A549 (cell line): Measurements from ENCODE around the gene ZC3H18. TPM values are rescaled to one million over a fixed set of nuclear protein-coding genes. Genes with fewer than 3 reads are reported as not detected.

Experiments
- ATAC-seq, 2 experiments: fragments of 200-7000 bp in 1 of 2; fragments of >200 bp in 1 of 2; cut with Nextera tagmentation in 1 of 2; cut with Tn5 transposase in 1 of 2; 3 replicates each; pipeline versions ENCODE4 v1.8.0 to v1.9.1; 2018 to 2020; ENCODE audit warnings: mild to moderate bottlenecking in 1 of 2, moderate library complexity in 1 of 2
- CTCF ChIA-PET: fragments of 300-600 bp; sonication (Branson Sonifier 250); formaldehyde crosslinking; extraction: SDS; loops from one replicate; lab custom pipeline; 2021; ENCODE audit warnings: antibody characterized with exemption, inconsistent platforms; lab: Yijun Ruan, JAX
- POLR2A ChIA-PET: fragments of 350-600 bp; formaldehyde crosslinking; extraction: SDS; loops from one replicate; lab custom pipeline; 2021; ENCODE audit warnings: antibody characterized with exemption, inconsistent platforms; lab: Yijun Ruan, JAX
- DNase-seq, 2 experiments: peaks; one replicate each; pipeline versions ENCODE4 v3.0.0 to v3.0.0-alpha.2; 2011 to 2016; ENCODE audit warnings: low read depth in 1 of 2, low spot score in 1 of 2
- FAIRE-seq: peaks from 2 replicates; lab custom pipeline; 2011; peaks lifted over from hg19 to GRCh38; lab: Jason Lieb, UNC
- H3K27ac ChIP-seq, 2 experiments: fragments of >200 bp; sonication (Bioruptor Twin); formaldehyde crosslinking; 3 replicates each; pipeline ENCODE4 v1.5.1; 2016 to 2017
- H3K4me1 ChIP-seq: fragments of >200 bp; sonication (Bioruptor Twin); formaldehyde crosslinking; 3 replicates; pipeline ENCODE4 v1.6.1; 2016
- H3K4me2 ChIP-seq: fragments of >200 bp; sonication (Bioruptor Twin); formaldehyde crosslinking; 3 replicates; pipeline ENCODE4 v1.6.1; 2016
- H3K4me3 ChIP-seq: fragments of >200 bp; sonication (Bioruptor Twin); formaldehyde crosslinking; 3 replicates; pipeline ENCODE4 v1.5.1; 2016
- H3K9me3 ChIP-seq: fragments of >200 bp; sonication (Bioruptor Twin); formaldehyde crosslinking; 3 replicates; pipeline ENCODE4 v1.6.1; 2016
- CBX2 ChIP-seq: fragments of 200-600 bp; sonication (generic); IDR thresholded peaks from 2 replicates; pipeline ENCODE4 v1.6.1; 2016; ENCODE audit warnings: low read depth, mild to moderate bottlenecking, borderline replicate concordance
- CHD2 ChIP-seq: fragments of 150-350 bp; IDR thresholded peaks from 2 replicates; pipeline ENCODE4 v1.6.1; 2014; ENCODE audit warnings: low read length; ENCODE audit not compliant: partially characterized antibody
- CTCF ChIP-seq: fragments of >200 bp; sonication (Bioruptor Twin); formaldehyde crosslinking; IDR thresholded peaks from 3 replicates; pipeline ENCODE4 v1.5.1; 2016
- E2F6 ChIP-seq: IDR thresholded peaks from 2 replicates; pipeline ENCODE4 v1.6.1; 2012; ENCODE audit warnings: low read depth, borderline replicate concordance
- EHMT2 ChIP-seq: fragments of 200-600 bp; sonication (generic); IDR thresholded peaks from 2 replicates; pipeline ENCODE4 v1.6.1; 2016; ENCODE audit warnings: antibody characterized with exemption, low read depth, mild to moderate bottlenecking, moderate library complexity
- ELK1 ChIP-seq: fragments of 150-350 bp; IDR thresholded peaks from 2 replicates; pipeline ENCODE4 v1.6.1; 2014; ENCODE audit warnings: low read depth, mild to moderate bottlenecking, low read length
- FOSL2 ChIP-seq, 2 experiments: fragments of 450-650 bp in 1 of 2; fragments of >200 bp in 1 of 2; sonication (Bioruptor Twin) in 1 of 2; formaldehyde crosslinking; IDR thresholded peaks; 2 replicates each; pipeline versions ENCODE4 v1.5.0 to v1.6.1; 2016 to 2020; ENCODE audit warnings: mild to moderate bottlenecking in 1 of 2, moderate library complexity in 1 of 2
- FOXS1 ChIP-seq: fragments of 250-450 bp; sonication (Bioruptor Pico); IDR thresholded peaks from 2 replicates; pipeline ENCODE4 v1.5.0; 2020; ENCODE audit warnings: mild to moderate bottlenecking, moderate library complexity
- GATA3 ChIP-seq: IDR thresholded peaks from 2 replicates; pipeline ENCODE4 v1.6.1; 2012; ENCODE audit warnings: borderline replicate concordance
- HES2 ChIP-seq: fragments of >200 bp; sonication (Bioruptor Twin); formaldehyde crosslinking; IDR thresholded peaks from 2 replicates; pipeline ENCODE4 v1.6.1; 2016
- HEYL ChIP-seq: fragments of 250-450 bp; sonication (Bioruptor Pico); IDR thresholded peaks from 2 replicates; pipeline ENCODE4 v1.8.0; 2021; ENCODE audit warnings: mild to moderate bottlenecking, moderate library complexity
- HOXB5 ChIP-seq: fragments of 250-450 bp; sonication (Bioruptor Pico); IDR thresholded peaks from 2 replicates; pipeline ENCODE4 v1.5.0; 2020; ENCODE audit warnings: mild to moderate bottlenecking, moderate library complexity
- JUN ChIP-seq, 2 experiments: fragments of >200 bp; sonication (Bioruptor Twin); formaldehyde crosslinking; IDR thresholded peaks; 2 replicates in 1 of 2; 3 replicates in 1 of 2; pipeline ENCODE4 v1.6.1; 2016 to 2017
- KDM1A ChIP-seq: fragments of 200-600 bp; sonication (generic); IDR thresholded peaks from 2 replicates; pipeline ENCODE4 v1.6.1; 2016; ENCODE audit warnings: low read depth, mild to moderate bottlenecking
- MAZ ChIP-seq: fragments of 150-350 bp; IDR thresholded peaks from 2 replicates; pipeline ENCODE4 v1.6.1; 2014; ENCODE audit warnings: antibody characterized with exemption, low read depth, low read length, borderline replicate concordance
- NR3C1 ChIP-seq: fragments of >200 bp; sonication (Bioruptor Twin); formaldehyde crosslinking; IDR thresholded peaks from 3 replicates; pipeline ENCODE4 v1.6.1; 2017
- PBX3 ChIP-seq: IDR thresholded peaks from 2 replicates; pipeline ENCODE4 v1.6.1; 2012
- POLR2AphosphoS2 ChIP-seq: conservative IDR thresholded peaks from 2 replicates; pipeline ENCODE4 v1.6.1; 2012; ENCODE audit warnings: low read length, improper control_type of control experiment, inconsistent platforms
- RAD21 ChIP-seq, 2 experiments: fragments of >200 bp in 1 of 2; sonication (Bioruptor Twin) in 1 of 2; formaldehyde crosslinking in 1 of 2; IDR thresholded peaks in 1 of 2; conservative IDR thresholded peaks in 1 of 2; 2 replicates in 1 of 2; 3 replicates in 1 of 2; pipeline ENCODE4 v1.6.1; 2012 to 2018; ENCODE audit warnings: inconsistent platforms in 1 of 2
- RARB ChIP-seq: fragments of 250-450 bp; sonication (Bioruptor Pico); IDR thresholded peaks from 2 replicates; pipeline ENCODE4 v1.8.0; 2021; ENCODE audit warnings: mild to moderate bottlenecking, moderate library complexity
- RCOR1 ChIP-seq: fragments of 150-350 bp; IDR thresholded peaks from 2 replicates; pipeline ENCODE4 v1.6.1; 2014; ENCODE audit warnings: antibody characterized with exemption, low read length, low read depth
- RFX5 ChIP-seq: fragments of 450-650 bp; IDR thresholded peaks from 2 replicates; pipeline ENCODE4 v1.7.1; 2014; ENCODE audit warnings: antibody characterized with exemption, mild to moderate bottlenecking, moderate library complexity
- SMC3 ChIP-seq: fragments of >200 bp; sonication (Bioruptor Twin); formaldehyde crosslinking; IDR thresholded peaks from 3 replicates; pipeline ENCODE4 v1.6.1; 2018; ENCODE audit warnings: inconsistent platforms
- SREBF2 ChIP-seq: fragments of 450-650 bp; IDR thresholded peaks from 2 replicates; pipeline ENCODE4 v1.6.1; 2014; ENCODE audit warnings: mild to moderate bottlenecking, moderate library complexity
- TFCP2L1 ChIP-seq: fragments of 250-450 bp; sonication (Bioruptor Pico); IDR thresholded peaks from 2 replicates; pipeline ENCODE4 v1.5.0; 2021; ENCODE audit warnings: mild to moderate bottlenecking
- TP53 ChIP-seq: fragments of 250-450 bp; sonication (Bioruptor Pico); IDR thresholded peaks from 2 replicates; pipeline ENCODE4 v1.5.0; 2021; ENCODE audit warnings: mild to moderate bottlenecking, moderate library complexity
- USF2 ChIP-seq: fragments of 450-650 bp; IDR thresholded peaks from 2 replicates; pipeline ENCODE4 v1.6.1; 2014; ENCODE audit warnings: antibody characterized with exemption
- ZFP36 ChIP-seq: fragments of 450-650 bp; IDR thresholded peaks from 2 replicates; pipeline ENCODE4 v1.6.1; 2014; ENCODE audit warnings: borderline replicate concordance; ENCODE audit not compliant: partially characterized antibody
- ZNF302 ChIP-seq: fragments of 250-450 bp; sonication (Bioruptor Pico); IDR thresholded peaks from 2 replicates; pipeline ENCODE4 v1.9.0; 2021; ENCODE audit warnings: inconsistent platforms, mild to moderate bottlenecking, moderate library complexity
- WGBS: methylation state at CpG from one replicate; pipeline ENCODE4 v1.1.6; 2017; ENCODE audit errors: missing lambda C conversion rate; 5-methylcytosine and 5-hydroxymethylcytosine counted together
- polyA plus RNA-seq, 4 experiments: library from polyadenylated mRNA; depleted of rRNA in 3 of 4; stranded (reverse); fragments of >200 nt; fragmentation: RNase III in 1 of 4; extraction: RNeasy Plus Mini Kit Qiagen cat#74134 plus additional on column Dnase treatment in 1 of 4; gene quantifications; 2 replicates in 3 of 4; 3 replicates in 1 of 4; pipeline ENCODE4 v1.2.3, GENCODE V29; 2011 to 2017

ZC3H18 gene
- polyA plus RNA-seq, 2 of the 4 experiments (the other 2 are of a cell fraction) = 21.1 to 48.2 TPM

- H3K4me2 ChIP-seq = no peak overlapping the region
- no peak overlapping the region for H3K27ac ChIP-seq
- no peaks in the 10 kb centered on the region for H3K9me3 ChIP-seq
- no peaks in the 10 kb centered on the region for H3K4me1 ChIP-seq
- FAIRE-seq (no peak), DNase-seq (no peak), ATAC-seq (no peak)
- no peak overlapping the region for H3K4me3 ChIP-seq
- CTCF ChIA-PET = interaction anchor here (1.3 to 1.5 kb wide), 2 partner anchors 9 to 78 kb away, joined by 3 to 6 read pairs; no protein-coding TSS in a partner anchor
- TF ChIP-seq RCOR1 (no peak), ZFP36 (no peak), TFCP2L1 (no peak), CHD2 (no peak), HES2 (no peak), RAD21 (conservative IDR thresholded peaks at IDR 0.05 in 1 of 2, IDR thresholded peaks at IDR 0.05 in 1 of 2) (no peak), FOXS1 (no peak), PBX3 (no peak), FOSL2 (IDR thresholded peaks at IDR 0.05) (no peak), FOSL2 (CRISPR knock-in tag; IDR thresholded peaks at IDR 0.05) (no peak), RARB (CRISPR knock-in tag) (no peak), TP53 (CRISPR knock-in tag) (no peak), GATA3 (no peak)
- POLR2A ChIA-PET = no interaction called here
- 95% methylated on average over 14 of the region's 14 CpGs for WGBS
Measured at GRCh38 chr16:88619859-88620815, 49.9 kb downstream of the ZC3H18 start.

- ChIA-PET POLR2A (no interaction called here), CTCF (interaction anchor here (0.5 kb wide), 1 partner anchor 835 kb away, joined by 4 read pairs; no protein-coding TSS in a partner anchor)
- no peak overlapping the region for H3K4me2 ChIP-seq
- DNase-seq = no peak
- WGBS = 92% methylated on average over 19 of the region's 19 CpGs
- no peak overlapping the region for H3K4me3 ChIP-seq
- FAIRE-seq = no peak
- H3K27ac ChIP-seq = no peak overlapping the region
- H3K4me1 ChIP-seq = no peaks in the 10 kb centered on the region
- TF ChIP-seq CTCF (no peak), KDM1A (no peak), NR3C1 (no peak), EHMT2 (no peak), JUN (IDR thresholded peaks at IDR 0.05) (no peak), FOXS1 (no peak), SREBF2 (no peak), RFX5 (no peak), CBX2 (no peak), HEYL (CRISPR knock-in tag) (no peak), HOXB5 (no peak), RCOR1 (no peak), ELK1 (no peak), MAZ (no peak), GATA3 (no peak), ZNF302 (CRISPR knock-in tag) (no peak), USF2 (no peak), SMC3 (no peak), POLR2AphosphoS2 (no peak), E2F6 (no peak)
- ATAC-seq = no peak
- H3K9me3 ChIP-seq = no peaks in the 10 kb centered on the region
Measured at GRCh38 chr16:88622125-88622524, 51.9 kb downstream of the ZC3H18 start.
